Breast epithelium (tissue), 4 donors: ENCODE results near the gene MAL. TPM values are rescaled to one million over a fixed set of nuclear protein-coding genes. Genes with fewer than 3 reads are reported as not detected.

Experiments used
- DNase-seq, 2 donors: peaks; one replicate each; pipeline ENCODE4 v3.0.0-alpha.2; 2019; ENCODE audit warnings: low spot score in 2 of 2
- H3K27ac ChIP-seq, 2 donors: fragments of 200-600 bp; sonication (generic) in 1 of 2; one replicate each; pipeline ENCODE4 v1.5.1; 2016 to 2019; ENCODE audit warnings: mild to moderate bottlenecking in 1 of 2
- H3K27me3 ChIP-seq, 2 donors: fragments of 200-600 bp; sonication (generic) in 1 of 2; one replicate each; pipeline versions ENCODE4 v1.5.1 to v1.6.0; 2017 to 2019; ENCODE audit warnings: control low read depth in 1 of 2, mild to moderate bottlenecking in 1 of 2
- H3K36me3 ChIP-seq: fragments of 200-600 bp; one replicate; pipeline ENCODE4 v1.5.1; 2019
- H3K4me1 ChIP-seq, 2 donors: fragments of 200-600 bp; sonication (generic); one replicate each; pipeline ENCODE4 v1.5.1; 2016 to 2019; ENCODE audit warnings: control low read depth in 1 of 2
- H3K4me3 ChIP-seq, 3 donors: fragments of 200-600 bp; sonication (generic); 1 replicate in 2 of 3; 2 replicates in 1 of 3; pipeline ENCODE4 v1.5.1; 2016 to 2019; ENCODE audit warnings: mild to moderate bottlenecking in 3 of 3, moderate library complexity in 2 of 3
- H3K9me3 ChIP-seq, 2 donors: fragments of 200-600 bp; sonication (generic) in 1 of 2; one replicate each; pipeline ENCODE4 v1.5.1; 2016 to 2019; ENCODE audit warnings: control low read depth in 1 of 2
- POLR2A ChIP-seq: fragments of 450-650 bp; IDR thresholded peaks from one replicate; pipeline ENCODE4 v1.6.1; 2016; ENCODE audit warnings: antibody characterized with exemption, mild to moderate bottlenecking, moderate library complexity
- POLR2AphosphoS5 ChIP-seq, 3 donors: sonication (generic); formaldehyde crosslinking; IDR thresholded peaks; one replicate each; pipeline ENCODE4 v1.6.1; 2017; ENCODE audit warnings: antibody characterized with exemption in 3 of 3
- intact Hi-C: fragments of 100-400 bp; cut with DNase I; formaldehyde crosslinking; loops from one replicate; pipeline ENCODE4 v1.15.1; 2023; ENCODE audit warnings: low total_unique reads
- total RNA-seq, 3 donors: library from RNA; depleted of rRNA; stranded (reverse); fragments of >200 nt; gene quantifications; one replicate each; pipeline ENCODE4 v1.1.0, GENCODE V29; 2016
- TF ChIP-seq, protein P1 (sequence below), 3 donors: fragments of 450-650 bp; IDR thresholded peaks; one replicate each; pipeline ENCODE4 v1.5.1; 2016 to 2017; ENCODE audit warnings: antibody characterized with exemption in 3 of 3, mild to moderate bottlenecking in 3 of 3, moderate library complexity in 3 of 3

The MAL gene
- total RNA-seq, 3 donors from 2014 or later, result 0.32 to 2.3 TPM; not detected in 1

- DNase-seq, result no peak
- intact Hi-C loops, result no loop called here
- Histone ChIP-seq H3K27me3 (no peaks in the 10 kb centered on the region), H3K4me1 (no peaks in the 10 kb centered on the region), H3K9me3 (no peaks in the 10 kb centered on the region), H3K27ac (no peak overlapping the region), H3K4me3 (no peak overlapping the region), H3K36me3 (no peaks in the 10 kb centered on the region)
- TF ChIP-seq POLR2A (no peak), POLR2AphosphoS5 (IDR thresholded peaks at IDR 0.05) (no peak)
- TF ChIP-seq, protein P1, sequence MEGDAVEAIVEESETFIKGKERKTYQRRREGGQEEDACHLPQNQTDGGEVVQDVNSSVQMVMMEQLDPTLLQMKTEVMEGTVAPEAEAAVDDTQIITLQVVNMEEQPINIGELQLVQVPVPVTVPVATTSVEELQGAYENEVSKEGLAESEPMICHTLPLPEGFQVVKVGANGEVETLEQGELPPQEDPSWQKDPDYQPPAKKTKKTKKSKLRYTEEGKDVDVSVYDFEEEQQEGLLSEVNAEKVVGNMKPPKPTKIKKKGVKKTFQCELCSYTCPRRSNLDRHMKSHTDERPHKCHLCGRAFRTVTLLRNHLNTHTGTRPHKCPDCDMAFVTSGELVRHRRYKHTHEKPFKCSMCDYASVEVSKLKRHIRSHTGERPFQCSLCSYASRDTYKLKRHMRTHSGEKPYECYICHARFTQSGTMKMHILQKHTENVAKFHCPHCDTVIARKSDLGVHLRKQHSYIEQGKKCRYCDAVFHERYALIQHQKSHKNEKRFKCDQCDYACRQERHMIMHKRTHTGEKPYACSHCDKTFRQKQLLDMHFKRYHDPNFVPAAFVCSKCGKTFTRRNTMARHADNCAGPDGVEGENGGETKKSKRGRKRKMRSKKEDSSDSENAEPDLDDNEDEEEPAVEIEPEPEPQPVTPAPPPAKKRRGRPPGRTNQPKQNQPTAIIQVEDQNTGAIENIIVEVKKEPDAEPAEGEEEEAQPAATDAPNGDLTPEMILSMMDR (IDR thresholded peaks at IDR 0.05), result no peak
Observed at GRCh38 chr2:95010718-95011117, 14.8 kb upstream of the MAL start.

DNA sequence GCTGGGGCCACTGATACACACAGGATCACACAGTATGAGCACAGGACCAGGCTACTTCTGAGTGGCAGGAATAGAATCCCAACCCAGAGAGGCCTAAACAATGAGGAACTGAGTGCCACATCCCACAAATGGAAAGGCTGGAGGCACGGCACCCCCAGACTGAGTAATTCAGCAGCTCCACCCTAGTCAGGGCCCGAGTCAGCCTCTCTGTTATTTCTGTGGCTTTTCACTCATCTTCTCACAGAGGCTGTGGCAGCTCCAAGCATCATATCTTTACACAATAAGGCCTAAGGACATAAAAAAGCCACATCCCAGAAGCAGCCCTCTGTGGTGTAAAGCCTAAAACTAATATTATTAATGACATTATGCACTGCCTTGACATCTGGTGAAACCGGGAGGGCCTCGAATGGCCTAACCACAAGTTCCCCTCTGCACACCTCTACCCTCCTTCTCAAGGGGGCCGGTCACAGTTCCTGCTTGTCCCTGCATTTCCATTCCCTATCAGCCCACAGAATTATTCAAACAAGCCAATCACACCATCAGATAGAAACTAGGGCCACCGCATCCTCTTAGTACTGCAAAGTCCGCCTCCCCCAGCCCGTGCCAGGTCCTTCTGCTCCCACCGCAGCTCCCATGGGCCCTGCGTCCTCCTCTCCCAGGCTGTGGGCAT lies 12.5 kb upstream of the MAL start:
- intact Hi-C loops, result no loop called here
- H3K4me1 ChIP-seq, result no peaks in the 10 kb centered on the region
- no peak for DNase-seq

DNA sequence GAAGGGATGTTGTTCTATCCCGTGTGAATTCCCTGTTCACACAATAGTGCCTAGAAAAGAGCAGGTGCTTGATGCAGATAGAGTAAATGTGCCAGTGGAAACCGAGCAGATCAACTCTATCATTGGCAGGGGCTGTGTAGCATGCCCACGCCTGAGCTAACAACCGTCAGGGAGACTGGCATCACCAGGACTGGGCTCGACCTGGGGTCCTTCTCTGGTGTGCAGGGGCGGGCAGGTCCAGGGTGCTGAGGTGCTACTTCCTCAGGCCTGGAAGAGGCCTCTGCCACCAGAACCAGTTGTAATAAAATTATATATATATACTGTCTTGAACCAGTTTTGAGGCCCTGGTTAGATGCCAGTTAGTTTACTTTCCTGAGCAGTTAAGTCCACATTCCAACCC lies 11.8 kb upstream of the MAL start:
- TF ChIP-seq POLR2AphosphoS5 (IDR thresholded peaks at IDR 0.05) (no peak), POLR2A (no peak)
- TF ChIP-seq, protein P1 (IDR thresholded peaks at IDR 0.05), result no peak
- no peak for DNase-seq
- Histone ChIP-seq H3K4me1 (no peaks in the 10 kb centered on the region), H3K27me3 (no peaks in the 10 kb centered on the region), H3K36me3 (no peaks in the 10 kb centered on the region), H3K27ac (no peak overlapping the region), H3K9me3 (no peaks in the 10 kb centered on the region), H3K4me3 (no peak overlapping the region)
- intact Hi-C loops, result no loop called here

More for the DNA sequence above, 12.5 kb upstream of the MAL start:
- H3K36me3 ChIP-seq, result no peaks in the 10 kb centered on the region
- TF ChIP-seq, protein P1 (IDR thresholded peaks at IDR 0.05), result no peak
- TF ChIP-seq POLR2AphosphoS5 (IDR thresholded peaks at IDR 0.05), result no peak
- TF ChIP-seq POLR2A, result no peak
- H3K9me3 ChIP-seq, result no peaks in the 10 kb centered on the region
- H3K27me3 ChIP-seq, result no peaks in the 10 kb centered on the region
- no peak overlapping the region for H3K27ac ChIP-seq
- H3K4me3 ChIP-seq, result no peak overlapping the region

DNA sequence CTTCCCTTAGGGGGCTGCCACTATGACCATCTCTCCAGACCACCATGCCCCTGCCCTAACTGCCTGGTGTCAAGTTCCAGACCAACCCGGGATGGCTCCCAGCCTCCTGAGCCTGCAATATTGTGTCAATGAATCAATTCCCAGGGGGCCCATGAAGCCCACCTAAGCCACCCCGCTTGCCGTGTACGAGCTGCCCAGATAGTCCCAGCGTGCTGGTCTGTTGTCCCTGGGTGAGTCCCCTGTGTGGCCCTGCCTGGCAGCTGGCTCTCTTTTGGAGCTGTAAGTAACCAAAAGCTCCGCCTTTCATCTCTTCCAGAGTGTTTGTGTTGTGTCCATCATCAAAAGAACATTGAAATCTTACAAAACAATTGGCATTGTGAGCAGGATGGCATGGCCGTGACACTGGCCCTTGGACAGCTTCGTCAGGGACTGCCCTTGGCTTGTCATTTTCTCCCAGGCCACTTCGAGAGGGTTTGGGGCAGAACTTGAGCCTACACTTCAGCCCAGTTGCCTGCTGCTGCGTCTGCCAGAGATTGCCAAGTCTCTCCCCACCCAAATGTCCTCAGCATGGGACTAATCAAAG lies 11.3 kb upstream of the MAL start:
- intact Hi-C loops, result no loop called here
- no peak overlapping the region for H3K4me3 ChIP-seq
- H3K36me3 ChIP-seq, result no peaks in the 10 kb centered on the region
- no peaks in the 10 kb centered on the region for H3K4me1 ChIP-seq
- H3K27me3 ChIP-seq, result no peaks in the 10 kb centered on the region
- no peak overlapping the region for H3K27ac ChIP-seq
- TF ChIP-seq POLR2A, result no peak
- TF ChIP-seq, protein P1 (IDR thresholded peaks at IDR 0.05), result no peak
- no peak for TF ChIP-seq POLR2AphosphoS5 (IDR thresholded peaks at IDR 0.05)
- no peaks in the 10 kb centered on the region for H3K9me3 ChIP-seq
- no peak for DNase-seq

GRCh38 chr2:95015261-95015912 lies 10.1 kb upstream of the MAL start:
- Histone ChIP-seq H3K4me3 (no peak overlapping the region), H3K36me3 (no peaks in the 10 kb centered on the region), H3K9me3 (no peaks in the 10 kb centered on the region), H3K27me3 (no peaks in the 10 kb centered on the region), H3K4me1 (no peaks in the 10 kb centered on the region), H3K27ac (no peak overlapping the region)
- TF ChIP-seq POLR2A (no peak), POLR2AphosphoS5 (IDR thresholded peaks at IDR 0.05) (no peak)
- TF ChIP-seq, protein P1 (IDR thresholded peaks at IDR 0.05), result no peak
- DNase-seq, result no peak
- intact Hi-C loops, result no loop called here
